OCI-LY7 (cell line): ENCODE data around the gene BCKDHB.

Experiments
- CTCF ChIP-seq: fragments of 200-600 bp; sonication (generic); conservative IDR thresholded peaks from 2 replicates; pipeline ENCODE4 v1.5.1; 2014; ENCODE audit warnings: mild to moderate bottlenecking, antibody characterized with exemption, low read length, moderate library complexity, mixed read lengths
- EZH2phosphoT487 ChIP-seq: fragments of 200-600 bp; sonication (generic); IDR thresholded peaks from 2 replicates; pipeline ENCODE4 v1.6.1; 2018; ENCODE audit warnings: low read depth, borderline replicate concordance, mild to moderate bottlenecking, mixed run types, antibody characterized with exemption, low read length, moderate library complexity, mixed read lengths

GRCh38 chr6:80271074-80271473, 164.6 kb downstream of the BCKDHB start:
- no peak for TF ChIP-seq CTCF
- TF ChIP-seq EZH2phosphoT487: no peak
